Stimulated activated CD8-positive, alpha-beta memory T cell treated with anti-CD3 and anti-CD28 coated beads, Interleukin-4, amount 100 ng/mL, for 1 hour (primary cell): ENCODE measurements around the gene EEA1.
"Not testable (repeated sequence)": the region's sequence is repeated elsewhere in the genome, so short reads cannot be mapped to it uniquely, and the experiment has no call there.

Experiments
- DNase-seq, 2 donors: peaks; one replicate each; pipeline ENCODE4 v3.0.0-alpha.2; 2020; ENCODE audit warnings: low read depth in 2 of 2, low spot score in 1 of 2

The EEA1 gene

DNA sequence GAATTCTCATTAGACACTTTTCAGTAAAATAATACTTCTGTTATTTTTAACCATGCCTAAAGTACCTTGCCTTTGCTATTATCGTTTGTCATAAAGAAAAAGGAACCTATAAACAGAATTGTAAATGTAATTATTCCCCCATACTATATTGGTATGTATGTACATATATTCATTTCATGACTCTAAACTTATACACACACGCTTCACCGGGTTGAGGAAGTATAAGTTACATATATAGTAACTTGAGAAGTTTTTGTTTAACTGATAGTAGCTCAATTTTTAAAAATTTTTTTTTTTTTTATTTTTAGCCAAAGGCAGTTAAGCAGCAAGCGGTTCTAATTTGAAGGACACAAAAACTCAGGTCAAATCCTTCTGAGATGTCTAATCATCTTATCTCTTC lies 118.7 kb downstream of the EEA1 start:
- DNase-seq: no peak

DNA sequence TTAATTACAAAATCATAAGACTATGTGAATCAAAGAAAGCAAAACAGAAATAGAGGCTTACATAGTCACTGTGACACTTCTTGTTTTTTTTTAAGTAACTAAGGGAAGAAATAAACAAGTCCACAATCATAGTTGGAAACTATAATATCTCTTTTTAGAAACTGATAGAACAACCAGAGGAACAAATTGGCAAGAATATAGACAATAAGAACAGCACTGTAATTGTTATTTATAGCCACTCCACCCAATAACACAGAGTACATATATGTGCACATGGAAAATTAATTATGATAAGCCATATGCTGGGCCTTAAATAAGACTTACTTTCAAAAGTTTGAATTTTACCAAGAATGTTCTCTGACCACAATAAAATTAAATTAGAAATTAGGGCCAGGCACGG lies 125.2 kb downstream of the EEA1 start:
- no peak for DNase-seq

- no peak for DNase-seq
These were observed 126.2 kb downstream of the EEA1 start for GRCh38 chr12:92802906-92803305.

DNA sequence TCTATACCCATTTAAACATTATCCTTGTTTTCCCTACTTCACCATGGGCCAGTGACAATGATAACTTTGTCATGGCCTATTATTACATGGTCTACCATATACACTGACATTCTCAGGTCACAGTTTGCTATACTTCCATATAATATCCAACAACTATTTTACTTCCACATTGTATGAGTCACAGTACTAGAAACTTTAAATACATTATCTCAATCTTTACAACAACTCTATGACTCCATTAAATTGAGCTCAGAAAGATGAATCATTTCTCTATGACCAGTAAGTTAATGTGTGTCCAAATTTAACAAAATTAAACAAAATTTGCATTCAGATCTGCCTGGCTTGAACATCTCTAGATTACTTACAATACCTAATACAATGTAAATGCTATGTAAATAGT lies 132.4 kb downstream of the EEA1 start:
- no peak for DNase-seq

DNA sequence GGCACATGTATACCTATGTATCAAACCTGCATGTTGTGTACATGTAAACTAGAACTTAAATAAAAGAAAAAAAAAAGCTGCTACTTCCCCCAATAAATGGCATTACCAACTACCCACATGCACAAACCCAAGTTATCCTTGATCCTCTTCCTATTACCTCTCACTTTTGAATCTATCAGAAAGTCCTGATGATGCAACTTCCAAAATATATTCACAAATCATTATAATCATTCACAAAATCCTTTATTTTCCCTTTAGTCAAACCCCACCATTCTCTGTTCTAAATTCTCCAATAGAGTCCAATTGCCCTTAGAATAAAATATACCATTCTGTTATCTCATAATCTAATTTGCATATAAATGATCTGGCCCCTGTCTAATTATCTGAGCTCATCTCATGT lies 134.3 kb downstream of the EEA1 start:
- no peak for DNase-seq

DNA sequence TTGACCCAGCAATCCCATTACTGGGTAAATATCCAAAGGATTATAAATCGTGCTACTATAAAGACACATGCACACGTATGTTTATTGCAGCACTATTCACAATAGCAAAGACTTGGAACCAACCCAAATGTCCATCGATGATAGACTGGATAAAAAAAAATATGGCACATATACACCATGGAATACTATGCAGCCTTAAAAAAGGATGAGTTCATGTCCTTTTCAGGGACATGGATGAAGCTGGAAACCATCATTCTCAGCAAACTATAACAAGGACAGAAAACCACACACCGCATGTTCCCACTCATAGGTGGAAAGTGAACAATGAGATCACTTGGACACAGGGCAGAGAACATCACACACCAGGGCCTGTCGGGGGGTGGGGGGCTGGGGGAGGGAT lies 134.7 kb downstream of the EEA1 start:
- not testable (repeated sequence) for DNase-seq

DNA sequence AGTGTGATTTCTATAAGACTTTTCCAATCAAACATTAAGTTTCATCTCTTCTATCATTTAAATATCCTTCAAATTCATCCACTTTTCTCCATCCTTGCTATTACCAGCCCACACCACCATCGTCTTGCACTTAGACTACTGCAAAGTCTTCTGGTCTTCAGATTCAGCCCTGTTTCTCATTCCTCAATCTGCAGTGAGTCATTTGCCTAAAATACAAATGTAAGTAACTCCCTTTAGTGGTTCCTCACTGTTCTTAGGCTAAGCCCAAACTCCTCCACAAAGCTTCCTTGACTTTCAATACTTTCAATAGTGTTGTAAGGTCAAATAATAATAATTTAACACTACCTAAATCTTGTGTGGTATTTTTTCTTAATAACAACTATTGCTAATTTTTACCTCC lies 143.1 kb downstream of the EEA1 start:
- no peak for DNase-seq

- DNase-seq: no peak
These were observed 143.5 kb downstream of the EEA1 start for GRCh38 chr12:92785563-92785950.

GRCh38 chr12:92784797-92785562 lies 144.1 kb downstream of the EEA1 start:
- DNase-seq: no peak

GRCh38 chr12:92784356-92784755 lies 144.7 kb downstream of the EEA1 start:
- DNase-seq: no peak

GRCh38 chr12:92779902-92780301 lies 149.2 kb downstream of the EEA1 start:
- DNase-seq: no peak

DNA sequence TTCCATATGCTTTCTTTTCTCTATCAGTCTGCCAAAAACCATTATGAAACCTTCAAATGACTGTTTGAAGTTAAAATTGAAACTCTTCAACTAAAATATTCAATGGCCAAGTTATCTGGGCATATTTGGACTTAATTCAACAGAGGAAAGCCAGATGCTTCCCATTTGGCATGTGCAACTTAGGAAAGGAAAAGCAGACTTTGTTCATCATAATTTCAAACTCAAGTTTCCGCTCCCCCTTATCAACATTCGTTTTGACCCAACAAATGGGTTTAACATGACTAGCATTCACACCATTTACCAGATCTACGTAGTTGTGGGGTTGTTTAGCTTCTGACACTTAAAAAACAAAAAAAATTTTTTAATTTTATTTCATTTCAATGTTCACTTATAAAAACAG lies 150.6 kb downstream of the EEA1 start:
- no peak for DNase-seq

DNA sequence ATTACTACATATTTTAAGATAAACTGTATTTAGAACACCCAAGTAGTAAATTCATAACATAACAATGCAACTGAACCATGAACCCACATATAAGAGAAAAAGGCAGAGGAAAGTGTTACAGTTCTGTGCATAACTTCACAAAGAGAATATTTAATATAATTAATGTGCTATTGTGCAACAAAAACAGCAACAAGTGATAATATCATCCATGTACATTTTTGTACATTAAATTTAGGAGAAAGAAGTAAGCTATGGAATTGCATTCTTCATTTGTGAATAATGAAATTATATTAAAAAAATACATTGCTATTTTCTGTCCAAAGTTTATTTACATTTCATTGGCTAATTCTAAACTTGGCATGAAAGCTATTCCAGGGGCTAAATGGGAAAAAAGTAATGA lies 153.7 kb downstream of the EEA1 start:
- DNase-seq: no peak

- DNase-seq: no peak
These were observed 158.1 kb downstream of the EEA1 start for GRCh38 chr12:92771001-92771400.

DNA sequence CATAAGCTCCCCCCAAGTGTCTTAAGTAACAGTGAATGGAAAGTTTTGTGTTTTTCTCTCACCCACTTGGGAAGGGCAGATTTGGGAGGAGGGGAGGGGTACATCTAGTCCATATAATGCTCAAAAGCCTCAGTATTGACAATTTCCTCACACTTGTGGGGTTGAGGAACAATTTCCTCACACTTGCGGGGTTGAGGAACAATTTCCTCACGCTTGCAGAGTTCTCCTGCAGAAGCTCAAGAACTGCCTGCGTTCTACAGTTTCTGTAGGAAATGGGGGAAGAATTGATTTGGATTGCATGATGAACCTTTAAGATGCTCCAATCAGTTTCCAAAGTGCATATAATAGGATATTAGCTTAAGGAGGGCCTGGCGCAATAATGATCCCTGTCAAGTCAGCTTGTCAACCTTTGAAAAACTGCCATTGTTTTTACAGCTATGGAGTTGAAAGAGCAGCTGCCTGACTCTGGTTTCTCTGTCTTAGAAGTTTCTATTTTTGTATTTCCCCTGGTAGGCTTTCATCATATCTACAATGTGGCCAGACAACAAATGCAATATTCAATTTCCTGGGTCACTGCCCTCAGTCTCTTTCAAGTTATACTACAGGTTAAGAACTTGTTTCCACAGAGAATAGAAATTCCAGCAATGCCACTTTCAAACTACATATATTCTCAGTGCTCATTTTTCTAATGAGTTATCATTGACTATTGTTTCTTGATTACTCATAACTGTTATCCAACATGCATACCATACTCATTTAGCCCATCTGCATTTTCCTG lies 159.8 kb downstream of the EEA1 start:
- DNase-seq: no peak

DNA sequence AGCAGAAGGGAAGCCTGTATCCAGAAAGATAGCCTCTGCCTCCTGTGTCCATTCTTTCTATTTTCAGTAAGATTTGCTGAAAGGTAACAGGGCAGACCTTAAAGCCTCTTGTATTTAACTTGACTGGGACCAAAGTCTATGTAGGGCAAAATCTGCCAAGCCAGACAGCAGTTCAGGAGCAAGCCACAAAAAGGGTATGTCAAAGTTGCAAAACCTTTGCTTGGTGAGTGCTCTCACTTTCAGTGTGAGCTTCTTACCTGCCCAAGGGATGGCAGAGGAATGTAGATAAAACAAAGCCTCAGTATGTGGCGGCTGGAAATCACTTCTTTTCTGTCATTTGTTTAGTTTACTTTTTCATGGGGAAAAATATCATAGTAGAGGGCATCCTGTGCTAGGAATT lies 163.2 kb downstream of the EEA1 start:
- no peak for DNase-seq

DNA sequence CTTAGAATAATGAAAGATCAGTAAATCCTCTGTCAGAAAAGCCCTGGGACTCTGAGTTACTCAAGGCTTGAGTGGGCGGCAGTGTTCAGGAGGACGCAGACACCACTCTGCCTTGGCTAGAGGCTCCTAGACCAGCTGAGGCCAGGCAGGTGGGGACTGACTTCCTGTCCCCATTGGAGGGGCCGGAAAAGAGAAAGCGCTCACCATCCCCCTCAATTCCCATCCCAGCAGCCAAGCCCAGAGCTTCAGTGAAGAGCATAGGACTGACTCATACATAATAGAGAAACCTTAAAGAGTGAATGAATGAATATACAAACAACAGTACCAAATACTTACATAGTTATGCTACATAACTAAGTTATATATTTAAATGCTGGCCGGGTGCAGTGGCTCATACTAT lies 164.3 kb downstream of the EEA1 start:
- DNase-seq: no peak

- DNase-seq: no peak
These were observed 166.3 kb downstream of the EEA1 start for GRCh38 chr12:92762773-92763172.

DNA sequence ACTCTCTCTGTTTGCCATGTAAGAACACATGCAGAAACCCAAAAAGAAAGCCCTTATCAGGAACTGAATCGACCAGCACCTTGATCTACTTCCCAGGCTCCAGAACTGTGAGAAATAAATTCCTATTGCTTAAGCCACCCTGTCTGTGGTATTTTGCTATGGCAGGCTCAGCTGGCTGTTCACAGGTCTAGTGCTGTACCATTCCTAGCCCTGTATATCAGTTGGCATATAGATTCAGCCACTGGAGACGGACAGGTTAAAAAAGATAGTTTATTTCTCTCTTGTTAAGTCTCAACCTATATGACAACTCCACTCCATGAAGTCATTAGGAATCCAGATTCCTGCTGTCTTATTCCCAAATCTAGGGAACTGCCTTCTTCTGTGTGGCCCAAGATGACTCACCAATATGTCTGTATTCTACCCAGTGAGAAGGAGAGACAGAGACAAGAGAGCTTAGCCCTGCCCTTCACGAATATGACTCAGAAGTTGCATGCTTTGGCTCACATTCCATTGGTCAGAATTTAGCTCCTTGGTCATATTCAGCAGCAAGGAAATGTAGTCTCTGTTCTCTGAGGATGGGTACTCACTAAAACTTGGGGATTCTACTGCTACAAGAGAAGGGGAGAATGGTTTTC lies 169.3 kb downstream of the EEA1 start:
- no peak for DNase-seq

- no peak for DNase-seq
These were observed 171.4 kb downstream of the EEA1 start for GRCh38 chr12:92757597-92758121.

- DNase-seq: no peak
These were observed 172.0 kb downstream of the EEA1 start for GRCh38 chr12:92756898-92757596.
